Stimulated activated CD4-positive, alpha-beta T cell treated with anti-CD3 and anti-CD28 coated beads, Interleukin-15, amount 100 ng/mL, for 48 hours (primary cell): ENCODE measurements around the gene MAGI1.

Source experiments
- DNase-seq, 2 donors: peaks; one replicate each; pipeline ENCODE4 v3.0.0-alpha.2; 2020; ENCODE audit warnings: low read depth in 2 of 2

Gene MAGI1

DNA sequence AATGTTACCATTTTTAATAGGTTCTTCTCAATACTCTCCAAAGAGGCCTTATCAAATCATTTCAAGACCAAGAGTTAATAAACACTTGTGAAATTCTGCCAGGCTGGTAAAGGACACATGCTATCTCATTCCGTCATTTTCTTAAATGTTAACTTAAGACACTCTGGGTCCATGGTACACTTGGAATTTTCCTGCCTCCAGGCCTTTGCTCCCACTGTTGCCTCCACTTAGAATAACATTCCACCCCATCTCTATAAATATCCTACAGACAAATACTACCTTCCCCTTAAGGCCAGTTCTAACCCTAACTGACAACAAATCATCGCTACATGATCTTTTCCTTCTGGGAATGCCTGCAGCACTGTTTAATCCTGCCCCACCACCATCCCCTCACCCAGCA, 24.1 kb downstream of the MAGI1 start:
- no peak for DNase-seq

DNA sequence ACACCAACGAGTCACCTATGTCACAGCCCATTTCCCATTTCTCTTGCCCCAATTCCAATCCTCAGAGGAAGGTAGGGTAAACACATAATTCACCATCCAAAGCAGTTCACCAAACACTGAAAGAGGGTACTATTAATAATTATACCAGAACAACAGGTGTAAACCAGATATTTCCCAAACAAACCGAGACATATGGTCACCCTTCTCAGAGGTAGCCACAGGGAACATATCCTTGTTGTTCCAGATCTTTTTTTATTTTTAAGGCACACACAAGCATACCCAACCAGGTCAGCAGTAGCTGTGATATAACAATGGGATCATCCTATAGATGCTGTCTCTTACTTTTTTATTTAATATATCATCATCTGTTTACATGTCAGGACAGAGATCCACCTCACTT, 24.7 kb downstream of the MAGI1 start:
- no peak for DNase-seq

DNA sequence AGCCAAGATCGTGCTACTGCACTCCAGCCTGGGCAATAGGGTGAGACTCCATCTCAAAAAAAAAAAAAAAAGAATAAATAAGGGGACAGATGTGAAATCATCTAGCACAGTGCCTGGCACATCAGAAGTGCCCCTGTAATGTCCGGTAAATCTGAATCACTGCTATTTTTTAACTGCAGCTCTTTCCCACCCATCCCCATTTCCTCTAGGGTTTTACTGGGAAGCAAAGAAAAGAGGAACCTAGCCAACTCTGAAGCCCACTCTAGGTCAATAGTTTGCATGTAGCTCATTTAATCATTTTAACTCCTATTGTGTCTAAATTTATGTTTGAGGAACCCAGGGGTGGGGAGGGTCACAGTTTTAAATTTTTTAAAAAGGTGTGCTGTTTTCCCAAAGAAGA, 26.0 kb downstream of the MAGI1 start:
- no peak for DNase-seq

DNA sequence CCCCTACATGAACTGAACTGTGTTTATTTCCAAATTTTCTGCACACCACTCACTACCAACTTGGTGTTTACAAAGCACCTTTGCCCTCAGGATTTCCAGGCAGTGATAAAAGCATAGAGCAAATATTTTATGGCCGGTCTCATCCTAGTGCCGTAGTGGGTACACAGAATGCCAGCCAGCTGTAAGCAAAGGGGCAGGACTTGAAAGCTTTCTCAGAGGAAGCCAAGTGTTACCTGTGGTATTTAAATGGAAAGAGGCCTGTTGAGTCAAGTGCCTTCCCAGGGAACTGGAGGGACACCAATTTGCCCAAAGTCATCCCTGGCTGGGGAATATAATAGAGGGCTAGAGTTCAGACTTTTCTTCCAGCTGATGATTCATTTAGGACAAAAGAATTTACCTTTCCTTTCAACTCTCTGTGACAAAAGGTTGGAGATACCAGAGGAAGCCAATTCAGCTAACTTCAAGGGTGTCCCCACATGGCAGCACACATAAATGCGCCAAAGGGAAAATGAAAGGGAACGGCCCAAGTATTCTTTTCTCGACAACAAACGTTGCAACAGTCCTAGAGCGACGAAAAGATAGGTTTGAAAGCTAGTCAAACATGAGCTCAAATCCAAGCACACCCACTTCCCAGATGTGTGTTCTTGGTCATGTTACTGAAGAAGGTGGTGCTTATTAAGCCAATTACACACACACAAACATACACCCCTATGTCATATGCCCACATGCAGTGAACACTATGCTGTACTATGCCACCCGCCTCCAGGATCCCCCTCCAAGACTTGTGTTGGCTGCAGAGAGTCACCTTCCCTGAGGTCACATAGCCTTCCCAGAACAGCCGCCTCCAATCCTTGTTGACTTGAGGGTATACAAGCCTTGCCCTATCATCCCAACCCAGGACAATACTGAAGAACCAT, 27.7 kb downstream of the MAGI1 start:
- DNase-seq, result no peak

DNA sequence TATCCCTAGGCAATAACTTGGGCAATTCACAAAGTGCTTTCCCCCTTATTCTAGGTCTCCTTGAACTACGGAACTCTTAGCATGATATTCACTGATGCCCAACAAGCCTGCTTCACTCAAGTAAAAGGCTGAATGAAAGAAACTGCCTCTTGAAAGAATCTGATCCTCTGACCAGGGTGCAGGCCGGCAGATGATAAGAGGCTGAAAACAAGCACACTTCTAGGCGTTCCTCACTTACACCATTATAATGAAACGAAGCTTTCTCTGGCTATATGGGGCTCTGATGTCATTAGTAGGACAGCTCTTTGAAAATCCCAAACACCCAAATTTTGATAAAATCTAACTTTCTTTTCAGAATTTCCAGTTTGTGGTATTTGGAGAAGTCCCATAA, 28.4 kb downstream of the MAGI1 start:
- no peak for DNase-seq

DNA sequence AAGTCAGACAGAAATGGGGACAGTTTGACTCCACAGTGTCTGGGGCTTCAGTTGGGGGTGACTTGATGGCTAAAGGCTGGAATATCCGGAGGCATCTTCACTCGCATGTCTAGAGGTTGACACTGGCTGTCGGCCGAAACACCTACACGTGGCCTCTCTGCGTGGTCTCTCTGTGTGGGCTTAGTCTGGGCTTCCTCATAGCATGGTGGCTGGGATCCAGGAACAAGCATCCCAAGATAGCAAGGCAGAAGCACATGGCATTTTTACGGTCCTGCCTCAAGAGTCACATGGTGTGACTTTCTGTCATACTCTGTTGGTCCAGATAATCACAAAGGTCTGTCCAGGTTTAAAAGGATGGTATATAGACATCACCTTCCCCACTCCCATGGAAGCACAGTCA, 34.5 kb downstream of the MAGI1 start:
- DNase-seq, result no peak

DNA sequence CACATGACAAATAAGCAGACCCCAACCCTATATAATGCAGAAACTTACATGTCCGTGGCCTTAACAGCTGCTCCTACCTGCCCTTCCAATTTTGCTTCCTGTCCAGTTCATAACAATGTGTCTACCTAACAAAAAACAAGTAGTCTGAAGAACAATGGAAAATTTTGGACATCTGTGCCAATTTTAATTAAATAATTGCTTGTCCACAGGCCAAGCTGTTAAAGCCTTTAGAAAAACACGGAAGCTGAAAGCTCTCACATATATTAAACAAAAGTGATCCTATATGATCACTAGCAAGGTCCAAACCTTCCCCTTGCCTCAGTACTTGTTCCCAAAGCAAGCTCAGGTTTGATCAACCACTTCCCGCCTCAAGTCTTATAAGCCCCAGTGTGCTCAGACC, 37.1 kb downstream of the MAGI1 start:
- no peak for DNase-seq

DNA sequence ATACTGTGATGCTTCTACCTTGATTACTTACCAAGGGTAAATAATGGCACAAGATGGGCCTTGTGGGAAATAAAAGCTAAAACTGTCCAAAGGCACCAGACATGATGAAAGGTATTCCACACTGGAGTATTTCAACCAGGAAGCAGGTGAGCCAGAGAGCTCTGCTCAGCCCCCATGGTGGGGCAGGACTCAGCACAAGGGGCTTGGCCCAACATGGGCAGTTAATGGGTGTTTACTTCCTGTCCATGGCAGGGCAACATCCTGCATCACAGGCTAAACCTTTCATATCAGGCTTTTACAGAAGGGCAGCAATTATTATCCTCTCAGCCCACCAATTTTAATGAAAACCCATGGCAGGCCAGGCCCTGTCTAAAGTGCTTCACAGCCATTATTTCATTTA, 38.2 kb downstream of the MAGI1 start:
- no peak for DNase-seq

DNA sequence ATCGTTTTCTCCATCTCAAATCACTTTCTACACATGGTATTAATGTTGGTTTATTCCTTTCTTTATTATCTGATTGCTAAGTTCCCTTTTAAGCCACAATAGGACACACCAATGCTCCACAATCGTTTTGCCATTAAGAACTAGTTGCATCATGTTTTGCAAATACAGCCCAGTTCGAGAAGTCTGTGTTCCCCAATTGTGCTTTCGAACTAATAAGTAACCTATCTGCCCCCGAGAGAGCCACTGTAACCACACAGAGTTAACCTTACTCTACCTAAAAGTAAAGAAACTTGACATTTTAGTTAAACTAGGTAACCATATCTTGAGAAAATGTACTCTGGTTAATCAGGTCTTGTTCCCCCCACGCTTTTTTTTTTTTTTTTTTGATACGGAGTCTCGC, 39.1 kb downstream of the MAGI1 start:
- DNase-seq, result no peak

DNA sequence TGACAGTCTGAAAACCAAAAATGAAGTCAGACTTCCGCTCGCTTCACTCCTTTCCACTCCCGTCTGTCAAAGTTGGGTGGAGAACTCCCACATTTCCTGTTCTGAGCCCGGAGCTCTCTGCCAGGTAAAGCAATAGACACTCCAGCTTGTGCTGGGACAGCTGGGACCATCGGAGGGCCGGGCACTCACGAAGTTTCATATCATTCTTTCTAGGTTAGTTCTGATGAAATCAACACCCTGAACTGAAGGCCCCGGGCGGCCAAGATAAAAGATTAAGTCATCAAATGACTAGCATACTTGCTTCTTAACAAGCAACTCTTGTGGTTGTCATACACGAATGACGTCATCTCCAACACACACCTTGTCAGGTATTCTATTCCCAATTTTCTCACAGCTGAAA, 42.1 kb downstream of the MAGI1 start:
- no peak for DNase-seq

DNA sequence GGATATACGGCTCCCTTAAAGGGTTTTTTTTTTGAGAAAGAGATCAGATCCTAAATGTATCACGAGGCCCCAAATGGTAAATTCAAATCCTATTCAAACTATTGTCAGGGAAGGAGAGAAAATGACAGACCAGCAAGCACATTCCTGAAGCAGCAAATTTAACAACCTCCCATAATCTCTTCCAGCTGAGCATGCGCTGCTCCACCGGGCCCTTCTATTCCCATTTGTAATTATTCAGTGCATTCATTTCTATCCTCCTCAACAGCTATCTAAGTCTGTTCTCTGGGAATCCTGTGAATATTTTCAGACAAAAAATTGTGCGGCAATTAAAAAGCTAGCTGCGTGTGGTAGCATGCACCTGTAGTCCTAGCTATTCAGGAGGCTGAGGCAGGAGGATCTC, 43.2 kb downstream of the MAGI1 start:
- DNase-seq, result no peak

DNA sequence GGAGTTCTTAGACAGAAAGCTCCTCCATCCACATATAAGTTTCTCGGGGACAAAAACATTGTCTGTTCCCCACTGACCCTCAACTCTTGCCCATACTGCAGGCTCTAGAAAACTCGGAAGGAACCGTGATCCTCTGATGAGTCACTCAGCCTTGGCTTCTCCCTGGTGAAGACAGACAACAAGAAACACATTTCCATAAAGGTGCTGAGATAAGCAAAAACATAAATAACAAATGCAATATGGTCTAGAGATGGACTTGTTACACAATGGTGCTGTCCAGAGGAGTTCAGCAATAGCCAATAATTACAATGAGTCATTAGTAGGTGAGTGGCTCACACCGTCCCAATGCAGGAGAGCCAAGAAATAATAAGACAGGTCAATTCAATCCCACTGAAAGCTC, 43.7 kb downstream of the MAGI1 start:
- DNase-seq, result no peak

DNA sequence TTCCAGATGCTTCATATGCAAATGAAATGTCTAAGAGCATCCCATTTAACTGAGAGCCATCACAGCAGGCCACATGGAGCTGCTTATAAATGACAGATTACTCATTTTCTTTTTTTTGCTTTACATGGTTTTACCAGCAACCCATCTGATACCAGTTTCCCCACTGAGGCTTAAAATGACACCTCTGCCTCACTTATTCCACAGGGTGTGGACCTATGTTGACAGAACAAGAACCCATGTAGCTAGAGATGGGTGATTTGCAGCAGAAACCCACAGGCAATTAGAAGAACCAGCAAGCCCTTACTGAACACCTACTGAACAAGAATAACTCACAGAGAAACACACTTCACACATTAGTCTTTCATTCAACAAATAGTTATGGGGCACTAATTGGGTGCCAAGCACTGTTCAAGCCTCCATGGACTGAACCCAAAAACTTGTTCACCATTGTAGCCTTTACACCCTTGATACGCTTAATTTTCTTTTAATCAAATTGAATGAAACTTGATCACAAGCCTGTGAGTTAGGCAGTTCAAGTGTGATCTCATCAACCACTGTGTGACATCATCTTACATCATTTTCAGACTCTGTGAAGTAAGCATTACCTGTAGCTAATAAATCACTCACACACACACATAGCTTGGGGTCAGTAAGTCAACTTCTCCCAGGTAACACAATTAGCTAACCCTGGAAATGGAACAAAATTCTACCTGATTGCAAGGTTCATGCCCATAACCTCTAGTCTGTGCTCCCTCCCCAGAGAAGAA, 45.4 kb downstream of the MAGI1 start:
- DNase-seq, result no peak

DNA sequence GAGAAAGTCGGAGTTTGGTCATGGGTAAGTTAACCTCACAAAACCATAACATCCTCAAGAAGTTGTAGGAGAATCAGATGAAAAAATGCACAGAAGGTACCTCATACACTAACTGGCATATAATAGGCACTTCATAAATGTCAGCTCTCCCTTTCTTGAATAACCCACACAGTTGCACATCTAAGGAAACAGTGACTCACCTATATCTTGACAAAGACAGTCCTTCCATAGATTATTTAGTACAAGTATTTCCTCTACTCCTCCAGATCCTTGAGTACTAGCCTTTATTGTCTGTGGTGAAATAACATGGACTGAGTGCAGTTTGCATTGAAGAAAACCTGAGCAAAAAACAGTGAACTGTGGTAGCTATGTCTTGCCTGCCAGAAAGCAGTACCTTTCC, 46.6 kb downstream of the MAGI1 start:
- no peak for DNase-seq

DNA sequence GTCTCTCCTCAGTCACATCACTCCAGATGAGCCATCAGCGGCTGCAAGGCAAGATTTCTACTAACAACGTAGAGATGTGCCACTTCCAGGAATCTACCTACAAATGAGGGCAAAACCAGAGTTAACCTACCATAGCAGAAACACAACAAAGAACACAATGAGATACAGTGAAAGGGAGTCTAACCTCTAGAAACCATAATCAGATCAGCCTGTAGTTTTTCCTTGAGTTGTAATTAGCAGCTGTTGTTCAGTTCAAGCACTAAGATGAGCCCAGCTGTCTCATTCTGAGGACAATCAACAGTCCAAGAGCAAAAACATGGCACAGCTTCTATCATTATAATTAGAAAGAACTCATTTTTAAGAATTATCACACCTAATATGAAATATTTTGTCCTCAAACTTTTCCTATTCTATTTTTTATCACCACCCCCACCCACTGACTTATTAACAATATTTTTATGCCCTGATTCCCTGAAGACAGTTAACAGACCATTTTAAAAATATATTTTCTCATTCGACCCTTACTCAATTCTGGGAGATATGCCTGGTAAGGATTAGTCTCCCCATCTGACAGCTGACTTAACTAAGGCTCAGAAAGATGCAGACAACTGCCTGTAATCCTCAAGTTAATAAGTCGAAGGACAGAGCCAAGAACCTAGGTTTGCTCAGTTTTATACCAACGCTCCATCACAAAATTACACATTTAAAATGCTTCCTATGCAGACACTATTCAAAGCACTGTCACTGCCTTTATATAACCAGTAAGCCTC, 50.1 kb downstream of the MAGI1 start:
- no peak for DNase-seq

DNA sequence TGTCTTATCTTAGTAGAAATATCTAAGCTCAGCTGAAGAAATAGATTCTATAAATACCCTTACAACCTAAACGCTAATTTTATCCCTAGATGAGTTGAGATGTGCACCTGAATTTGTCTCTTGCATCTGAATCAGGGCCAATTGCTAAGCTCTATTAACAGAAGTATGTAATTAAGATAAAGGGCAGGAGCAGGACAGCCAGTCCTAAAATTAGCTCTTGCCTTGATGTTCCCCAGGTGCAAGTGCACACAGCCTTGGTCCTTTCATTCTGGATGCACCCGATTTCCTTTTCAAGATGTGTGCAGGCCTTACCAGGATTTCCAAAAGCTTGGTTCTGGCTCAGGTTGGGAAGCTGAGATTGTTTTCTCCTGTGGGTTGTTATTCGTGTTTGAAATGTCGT, 52.4 kb downstream of the MAGI1 start:
- no peak for DNase-seq

DNA sequence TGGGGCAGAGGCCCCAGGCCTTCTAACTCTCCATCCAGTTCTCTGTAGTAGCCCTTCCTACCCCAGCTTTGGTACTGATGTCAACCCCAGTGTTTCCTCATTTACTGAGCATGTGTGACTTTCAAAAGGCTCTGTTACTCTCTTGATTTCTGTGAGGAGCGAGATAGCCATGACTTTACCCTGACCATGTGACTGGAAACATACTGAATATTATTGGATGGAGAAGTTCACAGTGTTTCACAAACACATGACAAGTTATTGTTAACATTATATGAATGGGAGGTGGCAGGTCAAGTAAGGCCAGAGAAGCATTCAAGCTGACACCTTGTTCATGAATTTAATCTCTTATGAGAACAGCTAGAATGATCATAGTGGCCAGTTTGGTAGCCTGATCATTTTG, 53.7 kb downstream of the MAGI1 start:
- no peak for DNase-seq

DNA sequence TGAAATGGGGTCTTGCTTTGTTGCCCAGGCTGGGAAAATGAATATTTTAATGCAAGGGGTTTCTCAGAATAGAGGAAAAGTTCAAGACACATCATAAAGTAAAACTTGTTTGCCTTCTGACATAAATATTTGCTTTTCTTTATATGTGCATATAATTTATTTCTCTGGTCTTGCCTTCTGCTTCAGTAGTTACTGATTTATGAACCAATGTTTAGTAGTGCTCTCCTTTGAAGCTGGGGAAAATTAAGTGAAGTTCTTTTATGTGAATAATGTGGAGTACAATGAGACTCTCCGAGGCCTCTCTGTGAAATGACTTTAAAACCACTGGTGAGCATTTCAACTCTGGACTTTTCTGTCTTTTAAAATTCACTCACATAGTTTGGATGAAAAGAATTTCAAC, 55.6 kb downstream of the MAGI1 start:
- no peak for DNase-seq

DNA sequence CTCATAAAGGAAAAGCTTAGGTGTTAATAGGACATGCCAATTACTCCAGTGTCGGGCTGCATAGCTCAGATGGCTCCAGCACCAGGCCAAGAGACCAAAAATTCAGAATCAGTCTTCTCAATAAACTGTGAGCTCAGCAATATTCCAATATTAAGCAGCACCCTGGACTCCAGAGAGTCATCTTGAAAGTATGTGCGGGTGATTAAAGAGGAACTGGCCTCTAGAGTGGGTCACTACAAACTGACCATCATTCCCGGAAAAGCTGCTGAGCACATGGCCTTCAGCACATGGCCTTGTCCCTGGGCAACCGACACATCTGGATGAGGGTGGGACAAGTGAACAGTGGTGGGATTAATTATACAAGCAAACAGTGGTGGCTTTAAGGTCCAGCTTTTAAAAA, 59.0 kb downstream of the MAGI1 start:
- no peak for DNase-seq

DNA sequence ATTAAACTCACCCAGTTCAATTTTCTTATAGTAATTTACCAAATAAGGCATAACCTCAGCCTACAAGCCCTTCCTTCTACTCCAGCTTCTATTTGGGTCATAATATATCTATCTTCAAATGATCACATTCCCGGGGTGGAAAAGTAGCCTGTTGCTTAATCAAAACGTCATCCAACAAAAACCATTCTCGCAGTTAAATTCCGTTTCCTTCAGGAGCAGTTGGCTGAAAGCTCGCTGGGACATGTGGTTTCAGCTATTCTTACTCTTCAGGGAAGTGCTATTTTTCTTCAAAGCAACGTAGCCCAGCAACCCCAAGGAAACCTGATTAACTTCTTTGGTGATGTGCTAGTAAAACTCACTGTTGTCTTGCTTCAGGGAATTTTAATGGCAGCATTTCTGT, 59.6 kb downstream of the MAGI1 start:
- DNase-seq, result no peak

DNA sequence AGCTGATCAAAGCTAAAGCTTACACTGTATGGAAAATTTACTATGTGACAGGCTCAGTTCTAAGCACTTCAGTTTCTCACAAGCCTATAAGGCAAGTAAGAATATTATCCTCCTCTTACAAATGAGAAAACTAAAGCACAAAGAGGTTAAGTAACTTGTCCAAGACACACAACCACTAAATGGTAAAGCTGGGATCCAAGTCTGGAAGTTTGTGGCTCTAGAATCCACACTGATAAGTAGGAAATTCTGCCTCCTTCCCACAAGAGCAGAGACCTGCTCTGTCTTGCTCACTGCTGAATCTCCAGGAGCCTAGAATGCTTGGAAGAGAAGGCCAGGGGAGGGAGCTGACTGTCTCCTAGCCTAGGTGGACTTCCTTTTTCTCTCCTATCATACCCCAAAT, 60.6 kb downstream of the MAGI1 start:
- DNase-seq, result no peak

DNA sequence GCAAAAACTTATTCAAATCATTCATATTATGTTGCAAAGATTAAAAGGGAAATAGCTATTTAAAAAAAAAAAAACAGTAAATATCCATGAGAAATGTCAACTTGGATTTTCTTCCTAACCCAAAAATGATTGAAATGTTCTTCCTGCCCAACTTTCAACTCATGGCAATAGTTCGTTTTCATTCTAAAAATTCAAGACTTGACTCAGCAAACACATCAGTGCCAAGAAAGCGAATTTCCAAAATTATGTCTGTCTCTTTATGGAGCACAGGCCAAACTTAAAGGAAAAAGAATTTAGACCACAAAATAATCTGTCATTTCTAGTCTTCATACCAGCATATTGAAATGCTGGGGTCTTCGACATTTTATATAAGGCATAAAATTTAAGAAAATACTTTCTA, 63.7 kb downstream of the MAGI1 start:
- no peak for DNase-seq

DNA sequence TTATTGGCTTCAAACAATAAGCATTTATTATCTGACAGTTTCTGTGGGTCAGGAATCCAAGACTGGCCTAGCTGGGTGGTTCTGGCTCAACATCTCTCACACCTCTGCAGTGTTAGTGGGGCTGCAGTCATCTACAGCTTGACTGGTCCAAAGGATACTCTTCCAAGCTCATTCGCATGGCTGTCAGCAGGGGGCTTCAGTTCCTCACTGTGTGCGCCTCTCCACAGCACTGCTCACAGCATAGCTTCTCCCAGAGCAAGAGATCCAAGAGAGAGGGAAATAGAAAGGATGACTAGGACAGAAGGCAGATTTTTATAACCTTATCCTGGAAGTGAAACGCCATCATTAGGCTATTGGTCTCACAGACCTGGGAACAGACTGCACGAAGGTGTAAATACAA, 64.2 kb downstream of the MAGI1 start:
- no peak for DNase-seq
